Suprapubic skin (tissue), 4 donors: ENCODE results near the gene CAMTA2. TPM values are rescaled to one million over a fixed set of nuclear protein-coding genes. Genes with fewer than 3 reads are reported as not detected.
A peak's percentile ranks its signal among the peaks of the same experiment; 100 is the strongest.
"Not testable (repeated sequence)": the region's sequence is repeated elsewhere in the genome, so short reads cannot be mapped to it uniquely, and the experiment has no call there.

ENCODE experiments used
- DNase-seq, 2 donors: peaks; one replicate each; pipeline ENCODE4 v3.0.0-alpha.2; 2019; ENCODE audit warnings: low spot score in 2 of 2
- H3K27ac ChIP-seq: fragments of 200-600 bp; sonication (generic); one replicate; pipeline ENCODE4 v1.5.1; 2019
- H3K27me3 ChIP-seq: fragments of 200-600 bp; sonication (generic); one replicate; pipeline ENCODE4 v1.5.1; 2019
- H3K36me3 ChIP-seq: fragments of 200-600 bp; sonication (generic); one replicate; pipeline ENCODE4 v1.5.1; 2019
- H3K4me1 ChIP-seq: fragments of 200-600 bp; sonication (generic); one replicate; pipeline ENCODE4 v1.5.1; 2019
- H3K4me3 ChIP-seq: fragments of 200-600 bp; sonication (generic); one replicate; pipeline ENCODE4 v1.5.1; 2019; ENCODE audit warnings: mild to moderate bottlenecking
- H3K9me3 ChIP-seq: fragments of 200-600 bp; sonication (generic); one replicate; pipeline ENCODE4 v1.5.1; 2019
- EP300 ChIP-seq: sonication (generic); formaldehyde crosslinking; IDR thresholded peaks from one replicate; pipeline ENCODE4 v1.6.1; 2017; ENCODE audit warnings: antibody characterized with exemption
- POLR2A ChIP-seq, 2 donors: fragments of 450-650 bp; IDR thresholded peaks; one replicate each; pipeline ENCODE4 v1.6.1; 2017; ENCODE audit warnings: antibody characterized with exemption in 2 of 2, mild to moderate bottlenecking in 2 of 2, moderate library complexity in 2 of 2
- POLR2AphosphoS5 ChIP-seq, 3 donors: sonication (generic); formaldehyde crosslinking; IDR thresholded peaks; one replicate each; pipeline ENCODE4 v1.6.1; 2017; ENCODE audit warnings: antibody characterized with exemption in 3 of 3
- WGBS: methylation state at CpG from one replicate; pipeline ENCODE4 v1.1.5; 2018; 5-methylcytosine and 5-hydroxymethylcytosine counted together
- total RNA-seq, 4 donors: library from RNA; depleted of rRNA; stranded (reverse); fragments of >200 nt; gene quantifications; one replicate each; pipeline ENCODE4 v1.1.0, GENCODE V29; 2016
- TF ChIP-seq, protein P1 (sequence below), 2 donors: fragments of 200-600 bp in 1 of 2; fragments of 450-650 bp in 1 of 2; sonication (generic) in 1 of 2; IDR thresholded peaks; one replicate each; pipeline ENCODE4 v1.5.1; 2016 to 2019; ENCODE audit warnings: antibody characterized with exemption in 2 of 2, mild to moderate bottlenecking in 1 of 2, moderate library complexity in 1 of 2

CAMTA2 gene
- total RNA-seq, 4 donors from 2014 or later, result 27.4 to 60.8 (median 34.6) TPM

DNA sequence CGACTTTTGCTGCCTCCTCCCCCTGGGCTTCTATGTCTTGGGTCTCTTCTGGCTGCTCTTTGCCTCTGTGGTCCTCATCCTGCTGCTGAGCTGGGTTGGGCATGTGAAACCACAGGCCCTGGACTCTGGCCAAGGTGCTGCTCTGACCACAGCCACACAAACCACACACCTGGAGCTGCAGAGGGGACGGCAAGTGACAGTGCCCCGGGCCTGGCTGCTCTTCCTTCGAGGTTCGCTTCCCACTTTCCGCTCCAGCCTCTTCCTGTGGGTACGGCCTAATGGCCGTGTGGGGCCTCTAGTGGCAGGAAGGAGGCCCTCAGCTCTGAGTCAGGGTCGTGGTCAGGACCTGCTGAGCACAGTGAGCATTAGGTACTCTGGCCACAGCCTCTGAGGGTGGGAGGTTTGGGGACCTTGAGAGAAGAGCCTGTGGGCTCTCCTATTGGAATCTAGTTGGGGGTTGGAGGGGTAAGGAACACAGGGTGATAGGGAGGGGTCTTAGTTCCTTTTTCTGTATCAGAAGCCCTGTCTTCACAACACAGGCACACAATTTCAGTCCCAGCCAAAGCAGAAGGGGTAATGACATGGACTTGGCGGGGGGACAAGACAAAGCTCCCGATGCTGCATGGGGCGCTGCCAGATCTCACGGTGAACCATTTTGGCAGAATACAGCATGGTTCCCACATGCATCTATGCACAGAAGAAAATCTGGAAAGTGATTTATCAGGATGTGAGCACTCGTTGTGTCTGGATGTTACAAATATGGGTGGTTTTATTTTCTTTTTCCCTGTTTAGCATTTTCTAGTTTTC lies 53.1 kb downstream of the CAMTA2 start:
- H3K27ac ChIP-seq, result no peak overlapping the region
- WGBS, result 36% methylated on average over 14 of the region's 14 CpGs
- H3K9me3 ChIP-seq, result no peaks in the 10 kb centered on the region
- H3K27me3 ChIP-seq, result no peaks in the 10 kb centered on the region
- TF ChIP-seq, protein P1, sequence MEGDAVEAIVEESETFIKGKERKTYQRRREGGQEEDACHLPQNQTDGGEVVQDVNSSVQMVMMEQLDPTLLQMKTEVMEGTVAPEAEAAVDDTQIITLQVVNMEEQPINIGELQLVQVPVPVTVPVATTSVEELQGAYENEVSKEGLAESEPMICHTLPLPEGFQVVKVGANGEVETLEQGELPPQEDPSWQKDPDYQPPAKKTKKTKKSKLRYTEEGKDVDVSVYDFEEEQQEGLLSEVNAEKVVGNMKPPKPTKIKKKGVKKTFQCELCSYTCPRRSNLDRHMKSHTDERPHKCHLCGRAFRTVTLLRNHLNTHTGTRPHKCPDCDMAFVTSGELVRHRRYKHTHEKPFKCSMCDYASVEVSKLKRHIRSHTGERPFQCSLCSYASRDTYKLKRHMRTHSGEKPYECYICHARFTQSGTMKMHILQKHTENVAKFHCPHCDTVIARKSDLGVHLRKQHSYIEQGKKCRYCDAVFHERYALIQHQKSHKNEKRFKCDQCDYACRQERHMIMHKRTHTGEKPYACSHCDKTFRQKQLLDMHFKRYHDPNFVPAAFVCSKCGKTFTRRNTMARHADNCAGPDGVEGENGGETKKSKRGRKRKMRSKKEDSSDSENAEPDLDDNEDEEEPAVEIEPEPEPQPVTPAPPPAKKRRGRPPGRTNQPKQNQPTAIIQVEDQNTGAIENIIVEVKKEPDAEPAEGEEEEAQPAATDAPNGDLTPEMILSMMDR (IDR thresholded peaks at IDR 0.05), result no peak
- TF ChIP-seq EP300 (no peak), POLR2A (IDR thresholded peaks at IDR 0.05) (no peak), POLR2AphosphoS5 (IDR thresholded peaks at IDR 0.05) (no peak)
- H3K36me3 ChIP-seq, result peaks cover 25% of the 10 kb centered on the region
- peak in 1 of 2 donors; percentile 61 for DNase-seq
- peaks cover 25% of the 10 kb centered on the region for H3K4me1 ChIP-seq
- no peak overlapping the region for H3K4me3 ChIP-seq

DNA sequence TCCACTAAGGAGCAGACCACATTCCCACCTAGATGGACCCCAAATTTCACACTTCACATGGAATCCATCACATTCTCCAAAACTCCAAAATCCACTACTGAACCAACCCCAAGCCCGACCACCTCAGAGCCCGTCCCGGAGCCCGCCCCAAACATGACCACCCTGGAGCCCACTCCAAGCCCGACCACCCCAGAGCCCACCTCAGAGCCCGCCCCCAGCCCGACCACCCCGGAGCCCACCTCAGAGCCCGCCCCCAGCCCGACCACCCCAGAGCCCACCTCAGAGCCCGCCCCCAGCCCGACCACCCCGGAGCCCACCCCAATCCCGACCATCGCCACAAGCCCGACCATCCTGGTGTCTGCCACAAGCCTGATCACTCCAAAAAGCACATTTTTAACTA lies 53.8 kb downstream of the CAMTA2 start:
- TF ChIP-seq POLR2AphosphoS5 (IDR thresholded peaks at IDR 0.05), result no peak
- 73% methylated on average over 16 of the region's 16 CpGs for WGBS
- DNase-seq, result peak in 1 of 2 donors; percentile 55
- peaks cover 25% of the 10 kb centered on the region for H3K36me3 ChIP-seq
- H3K4me1 ChIP-seq, result peaks cover 17% of the 10 kb centered on the region
- no peaks in the 10 kb centered on the region for H3K27me3 ChIP-seq
- no peak overlapping the region for H3K27ac ChIP-seq
- H3K4me3 ChIP-seq, result no peak overlapping the region
- no peaks in the 10 kb centered on the region for H3K9me3 ChIP-seq

DNA sequence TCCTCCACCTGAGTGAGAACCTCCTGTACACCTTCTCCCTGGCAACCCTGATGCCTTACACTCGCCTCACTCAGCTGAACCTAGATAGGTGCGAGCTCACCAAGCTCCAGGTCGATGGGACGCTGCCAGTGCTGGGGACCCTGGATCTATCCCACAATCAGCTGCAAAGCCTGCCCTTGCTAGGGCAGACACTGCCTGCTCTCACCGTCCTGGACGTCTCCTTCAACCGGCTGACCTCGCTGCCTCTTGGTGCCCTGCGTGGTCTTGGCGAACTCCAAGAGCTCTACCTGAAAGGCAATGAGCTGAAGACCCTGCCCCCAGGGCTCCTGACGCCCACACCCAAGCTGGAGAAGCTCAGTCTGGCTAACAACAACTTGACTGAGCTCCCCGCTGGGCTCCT lies 54.7 kb downstream of the CAMTA2 start:
- H3K4me3 ChIP-seq, result no peak overlapping the region
- H3K36me3 ChIP-seq, result peaks cover 20% of the 10 kb centered on the region
- 95% methylated on average over 12 of the region's 12 CpGs for WGBS
- TF ChIP-seq, protein P1 (IDR thresholded peaks at IDR 0.05), result no peak
- TF ChIP-seq POLR2A (IDR thresholded peaks at IDR 0.05) (no peak), EP300 (no peak), POLR2AphosphoS5 (IDR thresholded peaks at IDR 0.05) (no peak)
- peak in 1 of 2 donors; percentile 49 for DNase-seq
- H3K4me1 ChIP-seq, result peaks cover 12% of the 10 kb centered on the region
- H3K27ac ChIP-seq, result no peak overlapping the region
- no peaks in the 10 kb centered on the region for H3K9me3 ChIP-seq
- no peaks in the 10 kb centered on the region for H3K27me3 ChIP-seq

DNA sequence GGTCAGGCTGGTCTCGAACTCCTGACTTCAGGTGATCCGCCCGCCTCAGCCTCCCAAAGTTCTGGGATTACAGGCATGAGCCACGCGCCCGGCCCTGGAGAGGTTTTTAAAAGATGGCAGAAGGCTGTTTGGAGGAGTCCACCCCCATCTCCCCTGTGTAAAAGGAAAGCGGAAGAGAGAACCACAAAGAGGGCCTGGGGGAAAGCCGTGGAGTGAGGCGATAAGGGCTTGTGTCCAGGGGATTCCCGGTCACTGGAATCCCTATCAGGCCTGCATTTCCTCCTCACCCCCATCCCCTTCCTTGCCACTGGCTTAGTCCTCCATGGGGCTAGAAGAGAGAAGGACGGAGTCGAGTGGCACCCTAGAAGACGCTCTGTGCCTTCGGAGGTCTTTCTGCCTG lies 55.5 kb downstream of the CAMTA2 start, which contains the start of gene GP1BA:
Gene GP1BA (plus strand): TSS at position 315 of the 400 bp plus-strand sequence. CDS start 328 bp downstream, outside the sequence.
- no peaks in the 10 kb centered on the region for H3K27me3 ChIP-seq
- H3K36me3 ChIP-seq, result peaks cover 12% of the 10 kb centered on the region
- no peak within 1 kb of the TSS for H3K27ac ChIP-seq
- peaks cover 12% of the 10 kb centered on the region for H3K4me1 ChIP-seq
- DNase-seq, result peak in 1 of 2 donors; percentile 25
- H3K9me3 ChIP-seq, result no peaks in the 10 kb centered on the region
- H3K4me3 ChIP-seq, result no peak within 1 kb of the TSS
- TF ChIP-seq, protein P1 (IDR thresholded peaks at IDR 0.05), result no peak
- no peak for TF ChIP-seq EP300
- no peak for TF ChIP-seq POLR2AphosphoS5 (IDR thresholded peaks at IDR 0.05)
- no peak for TF ChIP-seq POLR2A (IDR thresholded peaks at IDR 0.05)
- WGBS, result 82% methylated on average over 14 of the region's 14 CpGs

DNA sequence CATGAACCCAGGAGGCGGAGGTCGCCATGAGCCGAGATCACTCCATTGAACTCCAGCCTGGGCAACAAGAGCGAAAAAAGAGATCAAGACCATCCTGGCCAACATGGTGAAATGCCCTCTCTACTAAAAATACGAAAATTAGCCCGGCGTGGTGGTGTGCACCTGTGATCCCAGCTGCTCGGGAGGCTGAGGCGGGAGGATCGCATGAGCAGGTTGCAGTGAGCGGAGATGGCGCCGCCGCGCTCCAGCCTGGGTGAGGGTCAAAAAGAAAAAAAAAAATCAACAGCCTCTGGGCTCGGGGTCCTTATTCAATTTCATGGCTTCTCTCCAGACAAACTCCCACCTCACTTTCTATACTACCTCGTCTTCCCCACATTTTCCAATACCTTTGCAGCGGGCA lies 58.6 kb downstream of the CAMTA2 start:
- TF ChIP-seq POLR2AphosphoS5 (IDR thresholded peaks at IDR 0.05), result no peak
- no peak for TF ChIP-seq EP300
- TF ChIP-seq, protein P1 (IDR thresholded peaks at IDR 0.05), result no peak
- TF ChIP-seq POLR2A (IDR thresholded peaks at IDR 0.05), result no peak
- Histone ChIP-seq H3K27me3 (no peaks in the 10 kb centered on the region), H3K4me1 (peaks cover 4% of the 10 kb centered on the region), H3K27ac (no peak overlapping the region), H3K9me3 (no peaks in the 10 kb centered on the region), H3K36me3 (no peaks in the 10 kb centered on the region), H3K4me3 (no peak overlapping the region)
- DNase-seq, result peak in 1 of 2 donors; percentile 38
- 97% methylated on average over 18 of the region's 18 CpGs for WGBS

DNA sequence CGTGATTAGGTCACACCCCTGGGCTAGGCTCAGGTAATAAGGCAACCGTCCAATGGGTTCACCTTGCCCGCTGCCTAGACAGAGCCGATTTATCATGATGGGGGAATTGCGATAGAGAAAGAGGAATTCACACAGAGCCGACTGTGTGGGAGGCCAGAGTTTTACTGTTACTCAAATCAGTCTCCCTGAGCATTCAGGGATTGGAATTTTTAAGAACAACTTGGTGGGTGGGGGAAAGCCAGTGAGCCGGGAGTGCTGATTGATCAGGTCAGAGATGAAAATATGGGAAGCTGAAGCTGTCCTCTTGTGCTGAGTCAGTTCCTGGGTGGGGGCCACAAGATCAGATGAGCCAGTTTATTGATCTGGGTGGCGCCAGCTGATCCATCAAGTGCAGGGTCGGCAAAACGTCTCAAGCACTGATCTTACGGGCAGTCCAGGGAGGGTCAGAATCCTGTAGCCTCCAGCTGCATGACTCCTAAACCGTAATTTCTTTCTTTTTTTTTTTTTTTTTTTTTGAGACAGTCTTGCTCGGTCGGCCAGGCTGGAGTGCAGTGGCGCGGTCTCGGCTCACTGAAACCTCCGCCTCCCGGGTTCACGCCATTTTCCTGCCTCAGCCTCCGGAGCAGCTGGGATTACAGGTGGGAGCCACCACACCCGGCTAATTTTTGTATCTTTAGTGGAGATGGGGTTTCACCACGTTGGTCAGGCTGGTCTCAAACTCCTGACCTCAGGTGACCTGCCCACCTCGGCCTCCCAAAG lies 60.7 kb downstream of the CAMTA2 start:
- DNase-seq, result peak in 1 of 2 donors; percentile 28
- not testable (repeated sequence) for H3K4me3 ChIP-seq, H3K27me3 ChIP-seq, H3K27ac ChIP-seq, H3K4me1 ChIP-seq, H3K36me3 ChIP-seq, H3K9me3 ChIP-seq
- WGBS, result 88% methylated on average over 22 of the region's 24 CpGs
